GM18861 (cell line): ENCODE results near the gene SLC7A4.

ENCODE experiments used
- ATAC-seq: cut with Tn5 transposase; IDR thresholded peaks from one replicate; pipeline ENCODE4 v1.9.1; 2021; ENCODE audit not compliant: unreplicated experiment

Gene SLC7A4

GRCh38 chr22:21000207-21000986, 32.0 kb downstream of the SLC7A4 start:
- ATAC-seq: no peak

GRCh38 chr22:20999350-21000206, 32.8 kb downstream of the SLC7A4 start:
- ATAC-seq: no peak

- no peak for ATAC-seq
Observed at GRCh38 chr22:20998411-20999336, 33.7 kb downstream of the SLC7A4 start.

- no peak for ATAC-seq
Observed at GRCh38 chr22:20997536-20998257, 34.7 kb downstream of the SLC7A4 start.

- ATAC-seq: no peak
Observed at GRCh38 chr22:20996598-20997535, 35.5 kb downstream of the SLC7A4 start.

GRCh38 chr22:20996031-20996410, 36.3 kb downstream of the SLC7A4 start:
- ATAC-seq: no peak

GRCh38 chr22:20995329-20996030, 36.9 kb downstream of the SLC7A4 start:
- no peak for ATAC-seq

GRCh38 chr22:20994902-20995241, 37.5 kb downstream of the SLC7A4 start:
- ATAC-seq: no peak

GRCh38 chr22:20994128-20994901, 38.0 kb downstream of the SLC7A4 start:
- ATAC-seq: no peak

- no peak for ATAC-seq
Observed at GRCh38 chr22:20993304-20994127, 38.8 kb downstream of the SLC7A4 start.

- no peak for ATAC-seq
Observed at GRCh38 chr22:20992456-20993303, 39.7 kb downstream of the SLC7A4 start.

GRCh38 chr22:20992056-20992442, 40.3 kb downstream of the SLC7A4 start:
- ATAC-seq: no peak

GRCh38 chr22:20991252-20992055, 40.9 kb downstream of the SLC7A4 start:
- no peak for ATAC-seq

GRCh38 chr22:20990184-20991180, 41.9 kb downstream of the SLC7A4 start:
- ATAC-seq: no peak
